ENCODE measurements around the gene KCTD16. TPM values are rescaled to one million over a fixed set of nuclear protein-coding genes. Genes with fewer than 3 reads are reported as not detected.

KCTD16 gene
- total RNA-seq, 2 experiments from 2014 or later, result 0.14 to 0.25 TPM

DNA sequence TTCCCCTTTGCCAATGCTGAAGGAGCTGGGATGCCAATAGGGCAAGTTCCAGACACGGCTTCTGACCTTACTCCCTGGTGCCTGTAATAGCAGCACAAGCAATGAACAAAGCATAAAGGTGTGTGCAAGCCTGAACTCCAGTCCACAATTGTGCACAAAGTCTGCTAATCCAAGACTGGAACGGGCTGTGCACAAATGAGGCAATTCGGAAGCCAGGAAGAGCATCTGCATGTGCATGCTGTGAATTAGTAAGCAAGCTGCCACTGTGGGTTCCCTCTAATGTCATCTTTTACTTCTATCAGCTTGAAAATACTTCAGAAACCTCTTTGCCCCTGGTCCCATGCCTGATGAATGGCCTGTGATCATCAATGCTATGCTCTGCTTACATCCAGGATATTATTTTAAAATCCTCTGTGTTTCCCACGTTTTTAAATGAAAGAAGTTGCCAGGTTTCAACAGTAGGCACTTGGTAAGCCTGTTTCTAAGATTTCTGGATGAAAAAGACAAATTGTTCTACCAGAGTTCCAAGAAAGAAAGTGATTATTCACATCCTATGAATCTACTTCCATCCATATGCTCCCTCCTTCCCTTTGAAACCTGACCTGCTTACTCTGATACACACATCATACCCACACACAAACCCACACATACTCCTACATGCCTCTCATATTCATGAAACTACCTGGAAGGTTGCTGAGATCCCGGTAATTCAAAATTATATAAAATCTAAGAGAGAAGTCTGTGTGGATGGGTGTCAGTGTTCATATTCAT lies 165.7 kb downstream of the KCTD16 start:
- ATAC-seq (no peak), DNase-seq (no peak)
- ChIA-PET CTCF (no interaction called here), POLR2A (no interaction called here)
- H3K36me3 Mint-ChIP-seq (ENCODE audit: low read depth), result no peaks in the 10 kb centered on the region
- intact Hi-C loops (cut with DNase I, micrococcal nuclease), result no loop called here
- no peaks in the 10 kb centered on the region for H3K4me1 Mint-ChIP-seq
- no peak overlapping the region for H3K4me3 Mint-ChIP-seq
- no peaks in the 10 kb centered on the region for H3K9me3 Mint-ChIP-seq (ENCODE audit: low read depth)
- no peak overlapping the region for H3K27ac Mint-ChIP-seq
- peaks cover 2% of the 10 kb centered on the region for H3K27me3 Mint-ChIP-seq

- Mint-ChIP-seq H3K9me3 (ENCODE audit: low read depth) (no peaks in the 10 kb centered on the region), H3K36me3 (ENCODE audit: low read depth) (no peaks in the 10 kb centered on the region), H3K4me3 (no peak overlapping the region), H3K27ac (no peak overlapping the region), H3K4me1 (no peaks in the 10 kb centered on the region), H3K27me3 (peaks cover 2% of the 10 kb centered on the region)
- ChIA-PET POLR2A (no interaction called here), CTCF (no interaction called here)
- no peak for DNase-seq
- intact Hi-C loops (cut with DNase I, micrococcal nuclease), result no loop called here
- no peak for ATAC-seq
Observed at GRCh38 chr5:144352330-144352729, 181.7 kb downstream of the KCTD16 start.

DNA sequence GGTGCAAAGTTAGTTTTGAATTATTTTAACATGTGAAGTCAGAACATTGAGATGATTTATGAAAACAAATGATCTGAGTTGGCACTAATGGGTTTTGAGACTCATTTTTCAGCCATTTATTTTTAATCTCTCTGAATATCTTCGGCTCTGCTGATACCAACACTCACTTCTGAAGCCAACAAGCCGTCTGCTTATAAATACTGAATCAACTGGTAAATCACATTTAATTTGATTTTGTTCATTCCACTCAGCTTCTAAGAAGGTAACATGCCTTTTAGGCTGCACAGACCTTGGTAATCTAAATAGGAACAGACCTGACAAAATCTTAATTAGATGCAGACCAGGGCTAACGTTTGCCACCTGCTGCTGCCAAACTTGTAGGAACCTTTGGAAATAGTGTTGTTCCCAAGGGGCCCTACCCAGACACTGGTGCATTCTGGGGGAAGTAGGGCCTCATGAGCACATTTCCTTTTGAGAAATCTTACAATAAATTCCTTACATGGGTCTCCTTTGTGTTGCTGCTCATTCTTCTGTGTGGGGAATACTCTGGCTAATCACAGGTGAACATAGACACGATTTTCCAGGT lies 182.2 kb downstream of the KCTD16 start:
- DNase-seq, result no peak
- Mint-ChIP-seq H3K36me3 (ENCODE audit: low read depth) (no peaks in the 10 kb centered on the region), H3K27ac (no peak overlapping the region), H3K27me3 (peaks cover 2% of the 10 kb centered on the region), H3K4me3 (no peak overlapping the region), H3K4me1 (no peaks in the 10 kb centered on the region), H3K9me3 (ENCODE audit: low read depth) (no peaks in the 10 kb centered on the region)
- CTCF ChIA-PET, result no interaction called here
- POLR2A ChIA-PET, result no interaction called here
- intact Hi-C loops (cut with DNase I, micrococcal nuclease), result no loop called here
- ATAC-seq, result no peak

DNA sequence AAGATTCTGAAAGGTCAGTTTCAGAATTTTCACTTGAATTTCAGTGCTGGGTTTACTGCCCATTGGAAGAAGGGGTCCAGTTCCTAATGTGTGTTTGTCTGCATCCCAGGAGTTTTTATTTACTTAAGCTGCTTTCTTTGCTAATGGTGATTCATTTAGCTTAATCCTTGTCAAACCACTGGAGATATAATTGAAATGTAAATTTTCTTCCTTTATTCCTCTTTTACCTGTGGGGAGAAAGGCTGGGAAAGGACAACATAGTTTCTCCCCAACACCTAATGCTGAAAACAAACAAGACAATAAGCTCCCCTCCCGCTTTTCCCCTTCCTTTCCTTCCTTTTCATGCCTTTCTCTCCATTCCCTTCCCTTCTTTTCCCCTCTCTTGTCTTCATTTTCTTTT lies 185.8 kb downstream of the KCTD16 start:
- POLR2A ChIA-PET, result no interaction called here
- H3K27me3 Mint-ChIP-seq, result peaks cover 2% of the 10 kb centered on the region
- ATAC-seq (no peak), DNase-seq (no peak)
- CTCF ChIA-PET, result interaction anchor here (0.6 kb wide), 1 partner anchor 68 kb away, joined by 3 read pairs; no protein-coding TSS in a partner anchor
- no peak overlapping the region for H3K4me3 Mint-ChIP-seq
- H3K27ac Mint-ChIP-seq, result no peak overlapping the region
- no peaks in the 10 kb centered on the region for H3K4me1 Mint-ChIP-seq
- intact Hi-C loops (cut with DNase I, micrococcal nuclease), result no loop called here
- H3K9me3 Mint-ChIP-seq (ENCODE audit: low read depth), result no peaks in the 10 kb centered on the region
- H3K36me3 Mint-ChIP-seq (ENCODE audit: low read depth), result no peaks in the 10 kb centered on the region

GRCh38 chr5:144361406-144361805 lies 190.7 kb downstream of the KCTD16 start:
- no peak for DNase-seq
- Mint-ChIP-seq H3K4me3 (no peak overlapping the region), H3K9me3 (ENCODE audit: low read depth) (no peaks in the 10 kb centered on the region), H3K27ac (no peak overlapping the region), H3K36me3 (ENCODE audit: low read depth) (no peaks in the 10 kb centered on the region), H3K4me1 (no peaks in the 10 kb centered on the region), H3K27me3 (peaks cover 1% of the 10 kb centered on the region)
- ATAC-seq, result no peak
- ChIA-PET CTCF (no interaction called here), POLR2A (no interaction called here)
- intact Hi-C loops (cut with DNase I, micrococcal nuclease), result no loop called here

- ChIA-PET CTCF (interaction anchor here (0.9 kb wide), 1 partner anchor 9 kb away, joined by 4 read pairs; no protein-coding TSS in a partner anchor), POLR2A (no interaction called here)
- no peaks in the 10 kb centered on the region for H3K9me3 Mint-ChIP-seq (ENCODE audit: low read depth)
Observed at GRCh38 chr5:144365885-144366284, 195.2 kb downstream of the KCTD16 start.

DNA sequence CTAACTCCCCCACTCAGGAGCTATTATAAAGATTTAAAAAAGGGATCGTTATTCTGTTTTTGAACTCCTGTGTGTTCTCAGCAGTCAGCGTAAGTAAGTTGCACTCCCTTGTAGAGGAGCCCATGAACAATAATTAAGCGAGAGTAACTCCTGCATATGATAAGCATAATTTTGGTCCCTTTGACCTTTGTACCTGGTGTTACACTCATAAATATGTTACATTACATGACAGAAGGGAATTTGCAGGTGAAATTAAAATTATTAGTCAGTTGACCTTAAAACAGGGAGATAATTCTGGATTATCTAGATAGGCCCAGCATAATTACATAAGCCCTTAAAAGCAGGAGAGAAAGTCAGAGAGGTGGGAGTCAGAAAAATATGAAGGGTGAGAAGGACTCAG lies 197.3 kb downstream of the KCTD16 start:
- DNase-seq, result no peak
- Mint-ChIP-seq H3K4me1 (no peaks in the 10 kb centered on the region), H3K36me3 (ENCODE audit: low read depth) (no peaks in the 10 kb centered on the region), H3K27ac (no peak overlapping the region), H3K4me3 (no peak overlapping the region), H3K9me3 (ENCODE audit: low read depth) (no peaks in the 10 kb centered on the region), H3K27me3 (peaks cover 1% of the 10 kb centered on the region)
- no peak for ATAC-seq
- POLR2A ChIA-PET, result no interaction called here
- CTCF ChIA-PET, result no interaction called here
- intact Hi-C loops (cut with DNase I, micrococcal nuclease), result no loop called here

More at GRCh38 chr5:144365885-144366284, 195.2 kb downstream of the KCTD16 start:
- H3K27ac Mint-ChIP-seq, result no peak overlapping the region
- DNase-seq (no peak), ATAC-seq (no peak)
- no peak overlapping the region for H3K4me3 Mint-ChIP-seq
- H3K4me1 Mint-ChIP-seq, result no peaks in the 10 kb centered on the region
- intact Hi-C loops (cut with DNase I, micrococcal nuclease), result no loop called here
- H3K36me3 Mint-ChIP-seq (ENCODE audit: low read depth), result no peaks in the 10 kb centered on the region
- H3K27me3 Mint-ChIP-seq, result peaks cover 1% of the 10 kb centered on the region

DNA sequence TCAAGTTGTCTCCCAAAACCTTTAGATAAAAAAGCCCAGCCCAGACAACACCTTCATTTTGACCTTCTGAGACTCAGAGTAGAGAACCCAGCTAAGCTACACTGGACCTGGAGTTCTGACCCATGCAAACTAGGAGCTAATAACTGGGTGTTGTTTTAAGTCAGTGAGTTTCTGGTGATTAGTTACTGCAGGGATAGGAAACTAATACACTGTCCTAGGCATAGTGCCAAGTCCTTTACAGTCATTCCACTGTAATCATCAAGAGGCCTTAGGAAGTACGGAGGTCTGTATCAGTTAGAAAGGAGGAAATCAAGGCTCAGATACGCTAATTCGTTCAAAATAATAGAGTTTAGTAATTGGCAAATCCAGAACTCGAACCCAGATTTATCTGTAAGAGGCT lies 197.9 kb downstream of the KCTD16 start:
- Mint-ChIP-seq H3K27me3 (peaks cover 1% of the 10 kb centered on the region), H3K36me3 (ENCODE audit: low read depth) (no peaks in the 10 kb centered on the region), H3K4me1 (no peaks in the 10 kb centered on the region), H3K4me3 (no peak overlapping the region), H3K27ac (no peak overlapping the region), H3K9me3 (ENCODE audit: low read depth) (no peaks in the 10 kb centered on the region)
- no peak for DNase-seq
- intact Hi-C loops (cut with DNase I, micrococcal nuclease), result no loop called here
- no peak for ATAC-seq
- POLR2A ChIA-PET, result no interaction called here
- CTCF ChIA-PET, result no interaction called here

- no peak for ATAC-seq
- intact Hi-C loops (cut with DNase I, micrococcal nuclease), result no loop called here
- no peaks in the 10 kb centered on the region for H3K36me3 Mint-ChIP-seq (ENCODE audit: low read depth)
- peaks cover 1% of the 10 kb centered on the region for H3K27me3 Mint-ChIP-seq
- no peak overlapping the region for H3K4me3 Mint-ChIP-seq
- DNase-seq, result no peak
- no peak overlapping the region for H3K27ac Mint-ChIP-seq
- no peaks in the 10 kb centered on the region for H3K9me3 Mint-ChIP-seq (ENCODE audit: low read depth)
- ChIA-PET CTCF (interaction anchor here (0.5 kb wide), 1 partner anchor 560 kb away, joined by 3 read pairs; no protein-coding TSS in a partner anchor), POLR2A (no interaction called here)
- no peaks in the 10 kb centered on the region for H3K4me1 Mint-ChIP-seq
Observed at GRCh38 chr5:144369006-144369405, 198.3 kb downstream of the KCTD16 start.

DNA sequence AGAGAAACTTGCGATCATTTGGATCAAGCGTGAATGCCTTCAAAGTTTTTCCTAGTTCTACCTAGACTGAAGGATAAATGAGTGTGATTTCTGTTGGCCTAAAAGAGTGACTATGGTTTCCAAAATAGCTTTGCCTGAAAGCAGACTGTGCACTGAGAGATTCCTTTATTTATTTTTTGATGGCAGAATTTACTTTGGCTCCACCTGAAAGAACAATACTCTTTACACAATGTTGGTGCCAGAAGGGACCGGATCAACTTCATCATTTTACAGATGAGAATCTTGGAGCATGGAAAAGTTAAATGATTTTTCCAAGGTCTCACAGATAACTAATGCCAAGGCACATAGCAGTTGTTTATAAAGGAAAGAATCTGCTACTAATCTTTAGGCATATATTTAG lies 199.6 kb downstream of the KCTD16 start:
- POLR2A ChIA-PET, result no interaction called here
- H3K9me3 Mint-ChIP-seq (ENCODE audit: low read depth), result no peaks in the 10 kb centered on the region
- CTCF ChIA-PET, result no interaction called here
- no peak overlapping the region for H3K27ac Mint-ChIP-seq
- ATAC-seq, result no peak
- H3K4me1 Mint-ChIP-seq, result no peaks in the 10 kb centered on the region
- no peak overlapping the region for H3K4me3 Mint-ChIP-seq
- DNase-seq, result no peak
- peaks cover 1% of the 10 kb centered on the region for H3K27me3 Mint-ChIP-seq
- intact Hi-C loops (cut with DNase I, micrococcal nuclease), result no loop called here
- no peaks in the 10 kb centered on the region for H3K36me3 Mint-ChIP-seq (ENCODE audit: low read depth)

DNA sequence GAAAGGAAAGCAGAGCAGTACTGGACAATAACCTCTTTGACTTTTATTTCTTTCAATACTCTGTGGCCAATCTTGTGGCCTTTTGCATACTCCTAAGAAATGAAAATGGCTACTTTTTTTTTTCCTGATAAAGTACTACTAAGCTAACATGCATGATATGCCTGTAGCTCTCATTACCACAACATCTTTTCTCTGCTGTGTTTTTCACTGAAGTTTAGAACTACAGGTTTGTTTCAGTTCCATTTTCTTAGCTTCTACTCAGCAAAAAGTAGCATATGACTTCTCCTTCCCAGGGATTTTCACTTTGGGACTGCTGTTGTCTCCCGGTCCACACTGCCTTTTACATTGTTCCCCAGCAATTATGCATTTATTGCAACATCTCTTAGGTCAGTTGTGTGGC lies 204.0 kb downstream of the KCTD16 start:
- POLR2A ChIA-PET, result no interaction called here
- intact Hi-C loops (cut with DNase I, micrococcal nuclease), result no loop called here
- DNase-seq (no peak), ATAC-seq (no peak)
- no peak overlapping the region for H3K27ac Mint-ChIP-seq
- peaks cover 2% of the 10 kb centered on the region for H3K27me3 Mint-ChIP-seq
- H3K9me3 Mint-ChIP-seq (ENCODE audit: low read depth), result no peaks in the 10 kb centered on the region
- H3K4me1 Mint-ChIP-seq, result no peaks in the 10 kb centered on the region
- no peaks in the 10 kb centered on the region for H3K36me3 Mint-ChIP-seq (ENCODE audit: low read depth)
- CTCF ChIA-PET, result interaction anchor here (0.6 kb wide), 1 partner anchor 9 kb away, joined by 4 read pairs; no protein-coding TSS in a partner anchor
- H3K4me3 Mint-ChIP-seq, result no peak overlapping the region

- no peak overlapping the region for H3K4me3 Mint-ChIP-seq
- no peak overlapping the region for H3K27ac Mint-ChIP-seq
- ATAC-seq (no peak), DNase-seq (no peak)
- H3K9me3 Mint-ChIP-seq (ENCODE audit: low read depth), result peaks cover 3% of the 10 kb centered on the region
- no peaks in the 10 kb centered on the region for H3K36me3 Mint-ChIP-seq (ENCODE audit: low read depth)
- no peaks in the 10 kb centered on the region for H3K4me1 Mint-ChIP-seq
- ChIA-PET POLR2A (no interaction called here), CTCF (no interaction called here)
- H3K27me3 Mint-ChIP-seq, result peaks cover 2% of the 10 kb centered on the region
- intact Hi-C loops (cut with DNase I, micrococcal nuclease), result no loop called here
Observed at GRCh38 chr5:144377207-144377606, 206.5 kb downstream of the KCTD16 start.
